SK-N-SH (cell line): Measurements from ENCODE around the gene TPST2. TPM values are rescaled to one million over a fixed set of nuclear protein-coding genes. Genes with fewer than 3 reads are reported as not detected.

ENCODE experiments used
- CTCF ChIA-PET: fragments of 300-600, 350-600 bp; formaldehyde crosslinking; extraction: SDS; loops from one replicate; lab custom pipeline; 2021; lab: Yijun Ruan, JAX
- POLR2A ChIA-PET: fragments of 350-600 bp; sonication (Branson Sonifier 250); formaldehyde crosslinking; extraction: SDS; loops from one replicate; lab custom pipeline; 2020; ENCODE audit warnings: antibody characterized with exemption, inconsistent platforms; lab: Yijun Ruan, JAX
- DNase-seq: peaks from one replicate; pipeline ENCODE4 v3.0.0; 2012
- H2AFZ ChIP-seq: fragments of 200-600 bp; sonication (generic); 2 replicates; pipeline ENCODE4 v1.8.1; 2016; ENCODE audit warnings: antibody characterized with exemption, mild to moderate bottlenecking, low read depth
- H3F3A ChIP-seq: fragments of 200-600 bp; sonication (generic); replicated peaks from 2 replicates; pipeline ENCODE3; 2016; ENCODE audit warnings: antibody characterized with exemption, mild to moderate bottlenecking; ENCODE audit not compliant: insufficient read depth
- H3K27ac ChIP-seq, 2 experiments: fragments of 200-500 bp in 1 of 2; fragments of 200-600 bp in 1 of 2; sonication (Bioruptor generic) in 1 of 2; sonication (generic), shearing (Covaris generic) in 1 of 2; 2 replicates each; pipeline versions ENCODE4 v1.5.1 to v1.6.1; 2014 to 2016; ENCODE audit warnings: low read depth in 2 of 2, inconsistent platforms in 1 of 2, low read length in 1 of 2, mild to moderate bottlenecking in 1 of 2, mixed read lengths in 1 of 2
- H3K27me3 ChIP-seq: fragments of 200-600 bp; sonication (generic), shearing (Covaris generic); 2 replicates; pipeline ENCODE4 v1.6.1; 2016; ENCODE audit warnings: mixed run types; ENCODE audit not compliant: insufficient read depth
- H3K36me3 ChIP-seq, 2 experiments: fragments of 200-500 bp in 1 of 2; fragments of 200-600 bp in 1 of 2; sonication (Bioruptor generic) in 1 of 2; sonication (generic) in 1 of 2; replicated peaks in 1 of 2; 2 replicates each; pipeline versions ENCODE3 to v1.5.1; 2014 to 2016; ENCODE audit warnings: low read length in 1 of 2, mild to moderate bottlenecking in 1 of 2; ENCODE audit not compliant: insufficient read depth in 2 of 2, control insufficient read depth in 1 of 2
- H3K4me1 ChIP-seq, 2 experiments: fragments of 200-500 bp in 1 of 2; fragments of 200-600 bp in 1 of 2; sonication (Bioruptor generic) in 1 of 2; sonication (generic), shearing (Covaris generic) in 1 of 2; 2 replicates each; pipeline versions ENCODE4 v1.5.1 to v1.6.1; 2014 to 2016; ENCODE audit warnings: low read depth in 1 of 2, low read length in 1 of 2, mixed run types in 1 of 2; ENCODE audit not compliant: insufficient read depth in 2 of 2, control insufficient read depth in 1 of 2
- H3K4me2 ChIP-seq: fragments of 200-600 bp; sonication (generic), shearing (Covaris generic); 2 replicates; pipeline ENCODE4 v1.6.1; 2017; ENCODE audit warnings: mixed run types
- H3K4me3 ChIP-seq, 2 experiments: fragments of 200-500 bp in 1 of 2; fragments of 200-600 bp in 1 of 2; sonication (Bioruptor generic) in 1 of 2; sonication (generic), shearing (Covaris generic) in 1 of 2; 2 replicates each; pipeline versions ENCODE4 v1.5.1 to v1.8.1; 2014 to 2016; ENCODE audit warnings: low read depth in 2 of 2, inconsistent platforms in 1 of 2, low read length in 1 of 2, mild to moderate bottlenecking in 1 of 2, mixed read lengths in 1 of 2, moderate library complexity in 1 of 2
- H3K79me2 ChIP-seq: fragments of 200-600 bp; sonication (generic); 2 replicates; pipeline ENCODE4 v1.8.1; 2017; ENCODE audit warnings: mild to moderate bottlenecking; ENCODE audit not compliant: insufficient read depth
- H3K9ac ChIP-seq: fragments of 200-600 bp; sonication (generic); 2 replicates; pipeline ENCODE4 v1.6.1; 2017; ENCODE audit warnings: mixed run types
- H3K9me2 ChIP-seq: fragments of 200-600 bp; sonication (generic); 2 replicates; pipeline ENCODE4 v1.6.1; 2017; ENCODE audit warnings: mixed run types
- H3K9me3 ChIP-seq: fragments of 200-600 bp; sonication (generic); 2 replicates; pipeline ENCODE4 v1.6.1; 2017; ENCODE audit warnings: mixed run types, mild to moderate bottlenecking, moderate library complexity
- H4K20me1 ChIP-seq: fragments of 200-600 bp; sonication (generic); 2 replicates; pipeline ENCODE4 v1.6.1; 2017; ENCODE audit warnings: mild to moderate bottlenecking, mixed run types; ENCODE audit not compliant: insufficient read depth
- CTCF ChIP-seq: fragments of 200-600 bp; sonication (generic); IDR thresholded peaks from 2 replicates; pipeline ENCODE4 v1.6.1; 2017; ENCODE audit warnings: antibody characterized with exemption, mild to moderate bottlenecking, moderate library complexity
- EP300 ChIP-seq, 2 experiments: IDR thresholded peaks; 2 replicates each; pipeline versions ENCODE4 v1.4.0 to v1.6.1; 2012; ENCODE audit warnings: borderline replicate concordance in 1 of 2, low read depth in 1 of 2, low read length in 1 of 2
- FOSL2 ChIP-seq: IDR thresholded peaks from 2 replicates; pipeline ENCODE4 v1.4.0; 2012; ENCODE audit warnings: low read depth, mild to moderate bottlenecking, moderate library complexity, borderline replicate concordance
- FOXJ3 ChIP-seq: sonication (generic); formaldehyde crosslinking; IDR thresholded peaks from 2 replicates; pipeline ENCODE4 v1.5.1; 2020; ENCODE audit warnings: mild to moderate bottlenecking, missing genetic modification reagents
- FOXM1 ChIP-seq: IDR thresholded peaks from 2 replicates; pipeline ENCODE4 v1.4.0; 2012; ENCODE audit warnings: low read depth, mild to moderate bottlenecking
- GABPA ChIP-seq: IDR thresholded peaks from 2 replicates; pipeline ENCODE4 v1.4.0; 2012; ENCODE audit warnings: low read depth, mild to moderate bottlenecking
- JUND ChIP-seq: IDR thresholded peaks from 2 replicates; pipeline ENCODE4 v1.4.0; 2012
- MEF2A ChIP-seq: IDR thresholded peaks from 2 replicates; pipeline ENCODE4 v1.4.0; 2012; ENCODE audit warnings: low read depth, borderline replicate concordance
- NFIC ChIP-seq: IDR thresholded peaks from 2 replicates; pipeline ENCODE4 v1.4.0; 2012; ENCODE audit warnings: borderline replicate concordance
- NRF1 ChIP-seq: IDR thresholded peaks from 2 replicates; pipeline ENCODE4 v1.6.1; 2012; ENCODE audit warnings: low read depth, mild to moderate bottlenecking, low read length
- PBX3 ChIP-seq: IDR thresholded peaks from 2 replicates; pipeline ENCODE4; 2012
- POLR2AphosphoS5 ChIP-seq: IDR thresholded peaks from 2 replicates; pipeline ENCODE4 v1.6.1; 2012; ENCODE audit warnings: low read depth, low read length
- RAD21 ChIP-seq: IDR thresholded peaks from 2 replicates; pipeline ENCODE4 v1.6.1; 2012; ENCODE audit warnings: mild to moderate bottlenecking, low read length
- SMC3 ChIP-seq: IDR thresholded peaks from 2 replicates; pipeline ENCODE4 v1.6.1; 2012; ENCODE audit warnings: low read depth, low read length, improper control_type of control experiment
- TEAD4 ChIP-seq: IDR thresholded peaks from 2 replicates; pipeline ENCODE4 v1.4.0; 2012; ENCODE audit warnings: mild to moderate bottlenecking, borderline replicate concordance; ENCODE audit not compliant: insufficient read depth
- YY1 ChIP-seq: IDR thresholded peaks from 2 replicates; pipeline ENCODE4 v1.4.0; 2012; ENCODE audit warnings: low read depth, mild to moderate bottlenecking
- ZBTB33 ChIP-seq: IDR thresholded peaks from 2 replicates; pipeline ENCODE4 v1.4.0; 2012; ENCODE audit warnings: low read depth, borderline replicate concordance
- WGBS: methylation state at CpG from one replicate; pipeline ENCODE4 v1.1.6; 2017; ENCODE audit warnings: low lambda C conversion rate; 5-methylcytosine and 5-hydroxymethylcytosine counted together
- polyA plus RNA-seq, 3 experiments: library from polyadenylated mRNA; depleted of rRNA; stranded (reverse); fragments of >200 nt; gene quantifications; 2 replicates each; pipeline ENCODE4 v1.2.3, GENCODE V29; 2012

TPST2 gene
- polyA plus RNA-seq, 1 of the 3 experiments (the other 2 are of a cell fraction): 58.4 TPM

GRCh38 chr22:26636296-26636695 is 46.4 kb upstream of the TPST2 start (continued):
- TF ChIP-seq MEF2A (no peak), GABPA (no peak), SMC3 (no peak), TEAD4 (no peak), FOXJ3 (CRISPR knock-in tag) (no peak)
- TF ChIP-seq, all 33 proteins: peak for 0

GRCh38 chr22:26635117-26635516 is 45.2 kb upstream of the TPST2 start:
- DNase-seq: no peak
- POLR2A ChIA-PET: no interaction called here
- CTCF ChIA-PET: no interaction called here
- H3K4me3 ChIP-seq: no peak overlapping the region
- WGBS: 55% methylated on average over 2 of the region's 2 CpGs
- no peak overlapping the region for H3K4me2 ChIP-seq
- no peaks in the 10 kb centered on the region for H3K9me2 ChIP-seq
- H3K9ac ChIP-seq: no peak overlapping the region
- H3K36me3 ChIP-seq: no peaks in the 10 kb centered on the region
- H3K27me3 ChIP-seq: peaks cover 5% of the 10 kb centered on the region; the same call in 1 of the 2 replicates
- H3K79me2 ChIP-seq: no peaks in the 10 kb centered on the region
- H3K4me1 ChIP-seq: peaks cover 0 to 2% of the 10 kb centered on the region in 2 experiments; a peak in 1 of 4 replicates
- H3K27ac ChIP-seq: no peak overlapping the region
- no peaks in the 10 kb centered on the region for H3F3A ChIP-seq
- H3K9me3 ChIP-seq: no peaks in the 10 kb centered on the region
- H4K20me1 ChIP-seq: no peaks in the 10 kb centered on the region
- H2AFZ ChIP-seq: no peak overlapping the region
- TF ChIP-seq FOSL2 (no peak), CTCF (no peak), POLR2AphosphoS5 (no peak), NFIC (no peak), JUND (no peak), EP300 (IDR thresholded peaks at IDR 0.05; ENCODE audit: borderline replicate concordance in 1 of 2, low read depth in 1 of 2, low read length in 1 of 2) (no peak), FOXM1 (no peak), ZBTB33 (no peak), RAD21 (no peak), YY1 (no peak), MEF2A (no peak), PBX3 (no peak), NRF1 (no peak)
- TF ChIP-seq, all 33 proteins: peak for 0
